Smooth muscle cell (in vitro differentiated cells): ENCODE data around the gene MRPS6. TPM values are rescaled to one million over a fixed set of nuclear protein-coding genes. Genes with fewer than 3 reads are reported as not detected.

Experiments
- DNase-seq: peaks from one replicate; lab custom pipeline; 2025; ENCODE audit not compliant: unreplicated experiment; lab: John Stamatoyannopoulos, UW
- H2AFZ ChIP-seq: fragments of 200-600 bp; sonication (generic); 2 replicates; pipeline ENCODE4 v1.6.0; 2016; ENCODE audit warnings: antibody characterized with exemption, low read depth, mild to moderate bottlenecking
- H3F3A ChIP-seq: fragments of 200-600 bp; sonication (generic); 2 replicates; pipeline ENCODE4 v1.6.0; 2017; ENCODE audit warnings: antibody characterized with exemption, low read depth
- H3K27ac ChIP-seq: fragments of 200-600 bp; sonication (generic); 2 replicates; pipeline ENCODE4 v1.5.1; 2016; ENCODE audit warnings: low read depth, mild to moderate bottlenecking
- H3K27me3 ChIP-seq: fragments of 200-600 bp; sonication (generic); 2 replicates; pipeline ENCODE4 v1.6.1; 2016; ENCODE audit warnings: low read depth, mild to moderate bottlenecking
- H3K36me3 ChIP-seq: fragments of 200-600 bp; sonication (generic); 2 replicates; pipeline ENCODE4 v1.5.1; 2016; ENCODE audit warnings: low read depth
- H3K4me1 ChIP-seq: fragments of 200-600 bp; sonication (generic); 2 replicates; pipeline ENCODE4 v1.5.1; 2016; ENCODE audit warnings: low read depth
- H3K4me2 ChIP-seq: fragments of 200-600 bp; sonication (generic); 2 replicates; pipeline ENCODE4 v1.6.0; 2016; ENCODE audit warnings: mild to moderate bottlenecking
- H3K4me3 ChIP-seq: fragments of 200-600 bp; sonication (generic); 2 replicates; pipeline ENCODE4 v1.5.1; 2016; ENCODE audit warnings: mild to moderate bottlenecking
- H3K79me2 ChIP-seq: fragments of 200-600 bp; sonication (generic); 2 replicates; pipeline ENCODE4 v1.6.0; 2016; ENCODE audit warnings: low read depth, mild to moderate bottlenecking
- H3K9ac ChIP-seq: fragments of 200-600 bp; sonication (generic); 2 replicates; pipeline ENCODE4 v1.6.0; 2016; ENCODE audit warnings: low read depth
- H3K9me3 ChIP-seq: fragments of 200-600 bp; sonication (generic); replicated peaks from 2 replicates; pipeline ENCODE4 v1.5.1; 2016; ENCODE audit warnings: low read depth
- H4K20me1 ChIP-seq: fragments of 200-600 bp; sonication (generic); 2 replicates; pipeline ENCODE4 v1.6.0; 2016; ENCODE audit warnings: low read depth
- WGBS: methylation state at CpG from one replicate; pipeline ENCODE4 v1.1.7; 2016; ENCODE audit warnings: low lambda C conversion rate; 5-methylcytosine and 5-hydroxymethylcytosine counted together
- polyA plus RNA-seq: library from polyadenylated mRNA; unstranded; fragments of >200 nt; fragmentation: Nextera tagmentation; extraction: Ambion mirVana; gene quantifications from 2 replicates; pipeline ENCODE4 v1.2.1, GENCODE V29; 2016
- total RNA-seq: library from RNA; depleted of rRNA; stranded (reverse); fragments of >200 nt; gene quantifications from 2 replicates; pipeline ENCODE4 v1.2.3, GENCODE V29; 2014
- TF ChIP-seq, protein P1 (sequence below): fragments of 200-600 bp; sonication (generic); IDR thresholded peaks from 2 replicates; pipeline ENCODE4 v1.5.1; 2017; ENCODE audit warnings: borderline replicate concordance, mild to moderate bottlenecking, antibody characterized with exemption; ENCODE audit not compliant: insufficient read depth, poor library complexity, severe bottlenecking

Gene MRPS6
- total and polyA plus RNA-seq, 2 experiments from 2014 or later = 47.8 to 152 TPM

DNA sequence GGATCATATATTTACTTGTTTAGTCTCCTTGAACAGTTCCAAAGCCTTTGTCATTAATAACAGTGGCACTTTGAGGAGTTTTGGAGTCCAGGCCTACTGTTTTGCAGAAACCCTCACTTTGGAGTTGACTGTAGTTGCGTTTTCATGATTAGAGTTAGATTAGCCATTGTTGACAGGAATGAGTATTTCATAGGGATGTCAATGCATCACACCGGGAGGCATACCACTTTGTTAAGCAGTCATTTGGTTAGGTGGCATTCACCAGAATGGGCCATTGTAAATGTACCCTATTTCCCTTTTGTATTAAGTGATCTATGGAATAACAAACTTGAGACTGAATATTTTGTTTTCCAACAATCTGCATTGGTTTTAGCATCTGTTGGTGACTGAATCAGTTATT is 11.8 kb downstream of the MRPS6 start:
- Histone ChIP-seq H2AFZ (no peak overlapping the region), H3K9ac (no peak overlapping the region), H3K27ac (no peak overlapping the region), H3K79me2 (peaks cover 89% of the 10 kb centered on the region), H3K36me3 (no peaks in the 10 kb centered on the region), H4K20me1 (peaks cover 100% of the 10 kb centered on the region), H3K27me3 (no peaks in the 10 kb centered on the region), H3K9me3 (no peaks in the 10 kb centered on the region), H3K4me1 (peaks cover 13% of the 10 kb centered on the region), H3F3A (no peaks in the 10 kb centered on the region), H3K4me2 (no peak overlapping the region), H3K4me3 (no peak overlapping the region)
- TF ChIP-seq, protein P1, sequence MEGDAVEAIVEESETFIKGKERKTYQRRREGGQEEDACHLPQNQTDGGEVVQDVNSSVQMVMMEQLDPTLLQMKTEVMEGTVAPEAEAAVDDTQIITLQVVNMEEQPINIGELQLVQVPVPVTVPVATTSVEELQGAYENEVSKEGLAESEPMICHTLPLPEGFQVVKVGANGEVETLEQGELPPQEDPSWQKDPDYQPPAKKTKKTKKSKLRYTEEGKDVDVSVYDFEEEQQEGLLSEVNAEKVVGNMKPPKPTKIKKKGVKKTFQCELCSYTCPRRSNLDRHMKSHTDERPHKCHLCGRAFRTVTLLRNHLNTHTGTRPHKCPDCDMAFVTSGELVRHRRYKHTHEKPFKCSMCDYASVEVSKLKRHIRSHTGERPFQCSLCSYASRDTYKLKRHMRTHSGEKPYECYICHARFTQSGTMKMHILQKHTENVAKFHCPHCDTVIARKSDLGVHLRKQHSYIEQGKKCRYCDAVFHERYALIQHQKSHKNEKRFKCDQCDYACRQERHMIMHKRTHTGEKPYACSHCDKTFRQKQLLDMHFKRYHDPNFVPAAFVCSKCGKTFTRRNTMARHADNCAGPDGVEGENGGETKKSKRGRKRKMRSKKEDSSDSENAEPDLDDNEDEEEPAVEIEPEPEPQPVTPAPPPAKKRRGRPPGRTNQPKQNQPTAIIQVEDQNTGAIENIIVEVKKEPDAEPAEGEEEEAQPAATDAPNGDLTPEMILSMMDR = no peak
- 84% methylated on average over 2 of the region's 2 CpGs for WGBS
- DNase-seq = no peak

DNA sequence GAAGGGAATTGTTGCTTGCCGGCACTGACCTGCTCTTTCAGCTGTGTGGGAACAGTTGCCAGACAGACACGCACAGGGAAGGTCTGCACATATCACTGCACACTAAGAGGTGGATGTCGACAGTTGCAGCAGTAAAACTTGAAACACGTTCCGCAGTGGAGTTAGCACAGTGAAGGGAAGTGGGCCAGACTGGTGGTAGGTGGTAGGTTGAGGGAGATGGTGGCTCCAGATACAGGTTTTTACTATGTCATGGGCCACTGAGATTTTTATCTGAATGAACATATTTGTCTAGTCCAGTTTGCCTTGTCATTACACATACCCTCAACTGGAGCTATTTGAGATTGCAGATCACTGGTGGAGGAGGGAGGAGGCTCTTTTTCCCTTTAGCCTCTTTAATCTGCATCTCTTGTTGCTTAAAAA is 13.5 kb downstream of the MRPS6 start:
- WGBS = 64% methylated on average over 5 of the region's 5 CpGs

DNA sequence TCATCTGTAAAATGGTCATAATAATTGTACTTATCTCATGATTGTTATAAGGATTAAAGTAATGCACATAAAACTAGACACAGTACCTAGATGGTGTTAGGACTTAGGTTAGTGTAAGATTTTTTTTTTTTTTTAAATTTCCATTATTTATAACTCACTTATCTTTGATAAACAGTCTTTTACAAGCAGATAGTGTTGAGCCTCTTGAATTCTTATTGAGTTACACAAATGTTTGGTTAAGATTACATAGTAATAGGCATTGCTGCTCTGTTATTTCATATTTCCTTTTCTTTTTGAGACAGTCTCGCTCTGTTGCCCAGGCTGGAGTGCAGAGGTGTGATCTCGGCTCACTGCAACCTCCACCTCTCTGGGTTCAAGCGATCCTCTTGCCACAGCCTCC is 15.4 kb downstream of the MRPS6 start:
- no peaks in the 10 kb centered on the region for H3K9me3 ChIP-seq
- H3F3A ChIP-seq = no peaks in the 10 kb centered on the region
- H3K79me2 ChIP-seq = peaks cover 88% of the 10 kb centered on the region
- H3K4me3 ChIP-seq = no peak overlapping the region
- peaks cover 100% of the 10 kb centered on the region for H4K20me1 ChIP-seq
- TF ChIP-seq, protein P1 = no peak
- H3K4me2 ChIP-seq = no peak overlapping the region
- H3K27me3 ChIP-seq = no peaks in the 10 kb centered on the region
- H3K36me3 ChIP-seq = no peaks in the 10 kb centered on the region
- no peak overlapping the region for H3K27ac ChIP-seq
- H2AFZ ChIP-seq = no peak overlapping the region
- WGBS = 96% methylated on average over 3 of the region's 3 CpGs
- DNase-seq = no peak
- H3K4me1 ChIP-seq = peaks cover 13% of the 10 kb centered on the region
- H3K9ac ChIP-seq = no peak overlapping the region

More for the DNA sequence above, 13.5 kb downstream of the MRPS6 start:
- Histone ChIP-seq H3F3A (no peaks in the 10 kb centered on the region), H3K9ac (no peak overlapping the region), H3K79me2 (peaks cover 89% of the 10 kb centered on the region), H3K27me3 (no peaks in the 10 kb centered on the region), H3K4me1 (peaks cover 13% of the 10 kb centered on the region), H2AFZ (no peak overlapping the region), H3K36me3 (no peaks in the 10 kb centered on the region), H3K9me3 (no peaks in the 10 kb centered on the region), H3K27ac (no peak overlapping the region), H3K4me2 (no peak overlapping the region), H4K20me1 (peaks cover 100% of the 10 kb centered on the region), H3K4me3 (no peak overlapping the region)
- TF ChIP-seq, protein P1 = no peak
- no peak for DNase-seq

DNA sequence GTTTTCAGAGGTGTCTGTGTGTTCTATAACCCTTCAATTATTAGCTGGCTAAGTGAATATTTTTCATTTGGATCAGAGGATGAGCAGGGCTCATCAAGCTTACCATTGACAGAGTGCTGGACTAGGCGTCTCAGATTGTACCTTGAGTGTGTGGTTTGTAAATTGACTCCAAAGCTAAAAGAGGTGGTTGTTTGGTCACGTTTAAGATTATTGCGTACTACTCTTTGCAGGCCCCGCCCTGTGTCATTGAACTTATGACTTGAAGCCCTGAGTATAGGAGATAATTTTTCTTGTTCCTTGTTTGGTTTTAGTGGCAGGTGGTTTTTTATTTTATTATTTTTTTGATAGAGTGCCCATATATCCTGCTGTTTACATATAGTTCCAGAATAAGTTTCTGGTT is 17.7 kb downstream of the MRPS6 start:
- no peak overlapping the region for H3K27ac ChIP-seq
- no peaks in the 10 kb centered on the region for H3K9me3 ChIP-seq
- H4K20me1 ChIP-seq = peaks cover 98% of the 10 kb centered on the region
- H3K4me2 ChIP-seq = no peak overlapping the region
- no peak overlapping the region for H3K4me3 ChIP-seq
- DNase-seq = no peak
- H3F3A ChIP-seq = no peaks in the 10 kb centered on the region
- no peaks in the 10 kb centered on the region for H3K4me1 ChIP-seq
- H3K27me3 ChIP-seq = no peaks in the 10 kb centered on the region
- no peaks in the 10 kb centered on the region for H3K36me3 ChIP-seq
- H3K9ac ChIP-seq = no peak overlapping the region
- no peak overlapping the region for H2AFZ ChIP-seq
- H3K79me2 ChIP-seq = peaks cover 80% of the 10 kb centered on the region
- WGBS = 90% methylated on average over 3 of the region's 4 CpGs
- TF ChIP-seq, protein P1 = no peak
